ENCODE measurements around the gene MED27. TPM values are rescaled to one million over a fixed set of nuclear protein-coding genes. Genes with fewer than 3 reads are reported as not detected.

Gene MED27
- total and polyA plus RNA-seq, 2 donors (not counting 1 experiment from before 2014, with no cell fraction given), result 13.4 to 44.7 TPM

GRCh38 chr9:132041798-132042197 is 37.9 kb downstream of the MED27 start:
- TF ChIP-seq EZH2 (IDR thresholded peaks at IDR 0.05; ENCODE audit: low read length, missing control alignments) (no peak), CTCF (conservative IDR thresholded peaks at IDR 0.05 in 1 of 2, IDR thresholded peaks at IDR 0.05 in 1 of 2; ENCODE audit: low read depth in 1 of 2, low read length in 2 of 2) (no peak)
- no peak overlapping the region for H2AFZ ChIP-seq (ENCODE audit: low read length)
- peaks cover 27% of the 10 kb centered on the region for H3K4me1 ChIP-seq (ENCODE audit: control insufficient read depth, extremely low read depth, insufficient read depth, low read length)
- no peaks in the 10 kb centered on the region for H3K27me3 ChIP-seq (ENCODE audit: control insufficient read depth, insufficient read depth, low read length)
- no peaks in the 10 kb centered on the region for H3K36me3 ChIP-seq (ENCODE audit: control insufficient read depth, insufficient read depth, low read length)
- H3K9me3 ChIP-seq (ENCODE audit: control insufficient read depth, insufficient read depth, low read depth, low read length), result no peaks in the 10 kb centered on the region
- H3K27ac ChIP-seq (ENCODE audit: insufficient read depth, low read length), result peak overlapping the region; percentile 80
- H3K4me3 ChIP-seq (replicated peaks in 1 of 4; ENCODE audit: control extremely low read depth in 1 of 4, insufficient read depth in 1 of 4, low read depth in 3 of 4, low read length in 4 of 4), result no peak overlapping the region
- H3K79me2 ChIP-seq (ENCODE audit: control insufficient read depth, insufficient read depth, low read length), result peaks cover 40% of the 10 kb centered on the region
- DNase-seq (ENCODE audit: low read depth in 2 of 2), result no peak
- no peak overlapping the region for H3K4me2 ChIP-seq (ENCODE audit: extremely low read depth, insufficient read depth, low read length)
- no peaks in the 10 kb centered on the region for H4K20me1 ChIP-seq (ENCODE audit: control insufficient read depth, extremely low read depth, insufficient read depth, low read length)
- no peak overlapping the region for H3K9ac ChIP-seq (ENCODE audit: insufficient read depth, low read length)

GRCh38 chr9:132040808-132041207 is 38.9 kb downstream of the MED27 start:
- no peaks in the 10 kb centered on the region for H4K20me1 ChIP-seq (ENCODE audit: control insufficient read depth, extremely low read depth, insufficient read depth, low read length)
- H3K79me2 ChIP-seq (ENCODE audit: control insufficient read depth, insufficient read depth, low read length), result peaks cover 34% of the 10 kb centered on the region

GRCh38 chr9:132040246-132040645 is 39.4 kb downstream of the MED27 start:
- no peaks in the 10 kb centered on the region for H3K27me3 ChIP-seq (ENCODE audit: control insufficient read depth, insufficient read depth, low read length)
- no peak overlapping the region for H3K27ac ChIP-seq (ENCODE audit: insufficient read depth, low read length)
- no peak overlapping the region for H2AFZ ChIP-seq (ENCODE audit: low read length)
- peaks cover 30% of the 10 kb centered on the region for H3K79me2 ChIP-seq (ENCODE audit: control insufficient read depth, insufficient read depth, low read length)
- no peak overlapping the region for H3K4me2 ChIP-seq (ENCODE audit: extremely low read depth, insufficient read depth, low read length)
- no peaks in the 10 kb centered on the region for H3K9me3 ChIP-seq (ENCODE audit: control insufficient read depth, insufficient read depth, low read depth, low read length)
- H3K36me3 ChIP-seq (ENCODE audit: control insufficient read depth, insufficient read depth, low read length), result no peaks in the 10 kb centered on the region
- no peak overlapping the region for H3K9ac ChIP-seq (ENCODE audit: insufficient read depth, low read length)
- no peaks in the 10 kb centered on the region for H4K20me1 ChIP-seq (ENCODE audit: control insufficient read depth, extremely low read depth, insufficient read depth, low read length)
- peaks cover 19% of the 10 kb centered on the region for H3K4me1 ChIP-seq (ENCODE audit: control insufficient read depth, extremely low read depth, insufficient read depth, low read length)
- no peak for DNase-seq (ENCODE audit: low read depth in 2 of 2)
- no peak overlapping the region for H3K4me3 ChIP-seq (replicated peaks in 1 of 4; ENCODE audit: control extremely low read depth in 1 of 4, insufficient read depth in 1 of 4, low read depth in 3 of 4, low read length in 4 of 4)
- TF ChIP-seq CTCF (conservative IDR thresholded peaks at IDR 0.05 in 1 of 2, IDR thresholded peaks at IDR 0.05 in 1 of 2; ENCODE audit: low read depth in 1 of 2, low read length in 2 of 2), result no peak
- TF ChIP-seq EZH2 (IDR thresholded peaks at IDR 0.05; ENCODE audit: low read length, missing control alignments), result no peak

More at GRCh38 chr9:132040808-132041207, 38.9 kb downstream of the MED27 start:
- H3K36me3 ChIP-seq (ENCODE audit: control insufficient read depth, insufficient read depth, low read length), result no peaks in the 10 kb centered on the region
- H3K4me1 ChIP-seq (ENCODE audit: control insufficient read depth, extremely low read depth, insufficient read depth, low read length), result peaks cover 24% of the 10 kb centered on the region
- DNase-seq (ENCODE audit: low read depth in 2 of 2), result no peak
- H3K27me3 ChIP-seq (ENCODE audit: control insufficient read depth, insufficient read depth, low read length), result no peaks in the 10 kb centered on the region
- H3K27ac ChIP-seq (ENCODE audit: insufficient read depth, low read length), result no peak overlapping the region
- TF ChIP-seq EZH2 (IDR thresholded peaks at IDR 0.05; ENCODE audit: low read length, missing control alignments) (no peak), CTCF (conservative IDR thresholded peaks at IDR 0.05 in 1 of 2, IDR thresholded peaks at IDR 0.05 in 1 of 2; ENCODE audit: low read depth in 1 of 2, low read length in 2 of 2) (no peak)
- no peak overlapping the region for H3K9ac ChIP-seq (ENCODE audit: insufficient read depth, low read length)
- H3K4me2 ChIP-seq (ENCODE audit: extremely low read depth, insufficient read depth, low read length), result no peak overlapping the region
- H2AFZ ChIP-seq (ENCODE audit: low read length), result no peak overlapping the region
- H3K4me3 ChIP-seq (replicated peaks in 1 of 4; ENCODE audit: control extremely low read depth in 1 of 4, insufficient read depth in 1 of 4, low read depth in 3 of 4, low read length in 4 of 4), result no peak overlapping the region
- H3K9me3 ChIP-seq (ENCODE audit: control insufficient read depth, insufficient read depth, low read depth, low read length), result no peaks in the 10 kb centered on the region
